NCI-H1417 treated with DMSO at 0.1 percent for 48 hours (cell line): ENCODE measurements around the gene MAGI3.

Experiments
- DNase-seq: peaks from one replicate; lab custom pipeline; 2025; lab: John Stamatoyannopoulos, UW

The MAGI3 gene

GRCh38 chr1:113657556-113658063 is 267.3 kb downstream of the MAGI3 start:
- DNase-seq = no peak

GRCh38 chr1:113659035-113659434 is 268.7 kb downstream of the MAGI3 start:
- DNase-seq = no peak

- no peak for DNase-seq
Measured at GRCh38 chr1:113659556-113659955, 269.2 kb downstream of the MAGI3 start.

- no peak for DNase-seq
Measured at GRCh38 chr1:113660088-113660487, 269.8 kb downstream of the MAGI3 start.

- no peak for DNase-seq
Measured at GRCh38 chr1:113662101-113662500, 271.8 kb downstream of the MAGI3 start.

- DNase-seq = no peak
Measured at GRCh38 chr1:113663165-113663951, 273.0 kb downstream of the MAGI3 start.

- no peak for DNase-seq
Measured at GRCh38 chr1:113665071-113665470, 274.8 kb downstream of the MAGI3 start.

- DNase-seq = no peak
Measured at GRCh38 chr1:113666126-113666525, 275.8 kb downstream of the MAGI3 start.

GRCh38 chr1:113669988-113670387 is 279.7 kb downstream of the MAGI3 start:
- no peak for DNase-seq

- DNase-seq = no peak
Measured at GRCh38 chr1:113670650-113671049, 280.3 kb downstream of the MAGI3 start.

- no peak for DNase-seq
Measured at GRCh38 chr1:113672491-113672890, 282.2 kb downstream of the MAGI3 start.

GRCh38 chr1:113674591-113674990 is 284.3 kb downstream of the MAGI3 start:
- no peak for DNase-seq

- no peak for DNase-seq
Measured at GRCh38 chr1:113675302-113675701, 285.0 kb downstream of the MAGI3 start.

GRCh38 chr1:113676524-113676923 is 286.2 kb downstream of the MAGI3 start:
- DNase-seq = no peak

GRCh38 chr1:113677250-113678158 is 287.2 kb downstream of the MAGI3 start:
- DNase-seq = no peak

GRCh38 chr1:113678159-113678469 is 287.8 kb downstream of the MAGI3 start:
- no peak for DNase-seq

GRCh38 chr1:113681596-113682337 is 291.5 kb downstream of the MAGI3 start:
- DNase-seq = no peak

GRCh38 chr1:113683384-113684152 is 293.3 kb downstream of the MAGI3 start:
- DNase-seq = no peak

GRCh38 chr1:113684153-113684541 is 293.8 kb downstream of the MAGI3 start:
- no peak for DNase-seq

GRCh38 chr1:113686891-113687618 is 296.7 kb downstream of the MAGI3 start:
- no peak for DNase-seq

GRCh38 chr1:113691184-113691583 is 300.9 kb downstream of the MAGI3 start:
- no peak for DNase-seq
